GM21447 (cell line): ENCODE measurements around the gene ALS2CL.
"Not testable (repeated sequence)": the region's sequence is repeated elsewhere in the genome, so short reads cannot be mapped to it uniquely, and the experiment has no call there.

ENCODE experiments used
- ATAC-seq: cut with Tn5 transposase; IDR thresholded peaks from one replicate; pipeline ENCODE4 v1.9.1; 2021; ENCODE audit not compliant: unreplicated experiment

The ALS2CL gene, protein sequence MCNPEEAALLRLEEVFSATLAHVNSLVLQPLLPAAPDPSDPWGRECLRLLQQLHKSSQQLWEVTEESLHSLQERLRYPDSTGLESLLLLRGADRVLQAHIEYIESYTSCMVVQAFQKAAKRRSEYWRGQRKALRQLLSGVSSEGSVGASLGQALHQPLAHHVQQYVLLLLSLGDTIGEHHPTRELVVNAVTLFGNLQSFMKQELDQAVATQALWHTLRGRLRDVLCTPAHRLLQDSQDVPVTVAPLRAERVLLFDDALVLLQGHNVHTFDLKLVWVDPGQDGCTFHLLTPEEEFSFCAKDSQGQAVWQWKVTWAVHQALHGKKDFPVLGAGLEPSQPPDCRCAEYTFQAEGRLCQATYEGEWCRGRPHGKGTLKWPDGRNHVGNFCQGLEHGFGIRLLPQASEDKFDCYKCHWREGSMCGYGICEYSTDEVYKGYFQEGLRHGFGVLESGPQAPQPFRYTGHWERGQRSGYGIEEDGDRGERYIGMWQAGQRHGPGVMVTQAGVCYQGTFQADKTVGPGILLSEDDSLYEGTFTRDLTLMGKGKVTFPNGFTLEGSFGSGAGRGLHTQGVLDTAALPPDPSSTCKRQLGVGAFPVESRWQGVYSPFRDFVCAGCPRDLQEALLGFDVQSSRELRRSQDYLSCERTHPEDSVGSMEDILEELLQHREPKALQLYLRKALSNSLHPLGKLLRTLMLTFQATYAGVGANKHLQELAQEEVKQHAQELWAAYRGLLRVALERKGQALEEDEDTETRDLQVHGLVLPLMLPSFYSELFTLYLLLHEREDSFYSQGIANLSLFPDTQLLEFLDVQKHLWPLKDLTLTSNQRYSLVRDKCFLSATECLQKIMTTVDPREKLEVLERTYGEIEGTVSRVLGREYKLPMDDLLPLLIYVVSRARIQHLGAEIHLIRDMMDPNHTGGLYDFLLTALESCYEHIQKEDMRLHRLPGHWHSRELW

GRCh38 chr3:46693038-46693891 lies at the start of gene ALS2CL:
Gene ALS2CL, minus strand, starts transcription at chr3:46693679. Its CDS starts 4,239 bp downstream, at chr3:46689440.
- ATAC-seq = no peak

DNA sequence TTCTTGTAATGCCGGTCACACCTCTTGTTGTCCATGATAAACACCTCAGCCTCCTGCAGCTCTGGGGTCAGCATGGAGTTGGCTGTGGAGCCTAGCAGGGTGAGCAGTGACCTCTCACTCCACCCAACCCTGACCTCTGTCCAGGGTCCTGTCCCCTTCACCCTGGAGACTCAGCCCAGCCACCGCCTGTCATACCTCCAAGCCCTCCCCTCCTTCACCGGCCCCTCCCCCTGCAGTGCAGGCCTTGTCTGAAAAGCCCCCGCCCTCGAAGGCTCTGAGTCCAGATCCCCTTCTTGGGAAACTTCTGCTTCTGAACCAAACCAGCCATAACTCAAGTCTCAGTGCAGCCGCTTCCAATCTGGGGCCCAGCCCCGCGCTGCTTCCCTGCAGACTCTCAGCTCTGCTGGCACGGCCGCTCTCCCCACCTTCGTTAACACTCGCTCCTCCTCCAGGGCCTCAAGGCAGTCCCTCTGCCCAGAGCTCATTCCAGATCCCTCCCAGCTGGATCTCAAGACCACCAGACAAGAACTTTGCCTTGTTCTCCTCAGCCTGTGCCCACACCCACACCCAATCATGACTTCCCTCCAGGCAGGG lies 49.6 kb upstream of the ALS2CL start:
- no peak for ATAC-seq

GRCh38 chr3:46739565-46739964 lies 46.1 kb upstream of the ALS2CL start:
- not testable (repeated sequence) for ATAC-seq

- ATAC-seq = no peak
These were observed 43.9 kb upstream of the ALS2CL start for GRCh38 chr3:46737329-46737731.

- no peak for ATAC-seq
These were observed 42.8 kb upstream of the ALS2CL start for GRCh38 chr3:46736006-46736872.

DNA sequence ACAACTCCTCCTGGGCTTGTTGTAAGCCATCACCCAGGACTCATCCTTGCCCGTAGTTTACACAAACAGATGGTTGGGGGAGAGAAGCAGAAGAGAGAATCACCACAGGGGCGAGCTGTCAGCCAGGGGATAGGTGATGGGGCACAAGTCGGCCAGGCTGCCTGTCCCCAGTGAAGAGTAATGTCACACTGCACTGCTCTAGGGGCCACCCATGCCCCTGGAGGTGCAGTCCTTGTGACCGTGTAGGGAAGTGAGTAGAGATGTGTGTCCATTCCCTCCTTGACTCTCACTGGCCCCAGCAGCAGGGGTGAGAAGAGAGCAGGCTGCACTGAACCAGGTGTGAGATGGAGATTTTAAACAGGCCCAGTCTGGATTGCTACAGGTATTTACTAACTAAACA lies 41.3 kb upstream of the ALS2CL start:
- ATAC-seq = no peak

- ATAC-seq = no peak
These were observed 39.7 kb upstream of the ALS2CL start for GRCh38 chr3:46733026-46733800.

- ATAC-seq = no peak
These were observed 38.3 kb upstream of the ALS2CL start for GRCh38 chr3:46731795-46732194.

DNA sequence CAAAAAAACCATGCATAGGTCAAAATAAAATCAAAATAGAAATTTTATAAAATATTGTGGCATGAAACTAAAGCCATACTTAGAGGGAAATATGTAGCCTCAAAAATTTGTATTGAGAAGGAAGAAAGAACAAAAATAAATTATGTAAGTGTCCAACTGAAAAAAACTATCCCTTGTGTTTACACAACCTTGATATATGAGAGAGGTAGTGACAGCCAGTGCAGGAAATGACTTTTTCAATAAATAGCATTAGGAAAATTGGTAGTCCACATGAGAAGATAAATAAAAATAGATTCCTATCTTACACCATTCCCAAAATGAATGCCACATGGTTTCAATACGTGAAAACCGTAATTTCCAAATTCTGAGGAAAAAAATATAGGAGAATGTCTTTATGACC lies 37.3 kb upstream of the ALS2CL start:
- no peak for ATAC-seq

DNA sequence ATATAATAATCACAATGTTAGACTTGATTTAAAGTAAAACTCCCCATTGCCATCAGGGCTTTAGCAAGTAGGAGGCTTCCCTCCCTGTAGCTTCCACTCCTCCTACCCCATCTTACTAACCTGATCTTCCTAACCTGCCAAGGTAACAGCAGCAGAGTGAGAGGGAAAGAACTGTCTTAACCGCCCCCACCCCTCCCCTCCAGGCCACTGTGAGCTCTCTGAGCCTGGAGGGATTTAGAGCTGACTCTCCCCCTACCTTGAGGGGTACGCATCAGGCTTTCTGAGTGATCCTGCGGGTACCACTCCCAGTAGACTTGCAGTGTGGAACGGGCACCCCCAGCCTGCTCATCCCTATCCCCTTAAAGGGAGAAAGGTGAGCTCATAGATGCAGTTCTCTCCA lies 35.6 kb upstream of the ALS2CL start:
- no peak for ATAC-seq

- ATAC-seq = no peak
These were observed 32.3 kb upstream of the ALS2CL start for GRCh38 chr3:46725621-46726314.

GRCh38 chr3:46724424-46724823 lies 30.9 kb upstream of the ALS2CL start:
- ATAC-seq = no peak

DNA sequence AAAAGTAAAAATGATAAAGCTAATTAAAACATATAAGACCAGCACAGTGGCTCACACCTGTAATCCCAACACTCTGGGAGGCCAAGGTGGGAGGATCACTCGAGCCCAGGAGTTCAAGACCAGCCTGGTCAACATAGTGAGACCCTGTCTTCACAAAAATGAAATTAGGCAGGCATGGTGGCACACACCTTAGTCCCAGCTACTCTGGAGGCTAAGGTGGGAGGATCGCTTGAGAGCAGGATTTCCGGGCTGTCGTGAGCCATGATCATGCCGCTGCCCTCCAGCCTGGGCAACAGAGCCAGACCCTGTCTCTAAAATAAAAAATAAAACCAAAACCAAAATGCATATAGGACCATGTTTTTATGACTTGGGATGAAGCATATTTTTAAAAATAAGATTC lies 29.0 kb upstream of the ALS2CL start:
- no peak for ATAC-seq

GRCh38 chr3:46721009-46721408 lies 27.5 kb upstream of the ALS2CL start:
- no peak for ATAC-seq

GRCh38 chr3:46719735-46720271 lies 26.3 kb upstream of the ALS2CL start:
- no peak for ATAC-seq

GRCh38 chr3:46719044-46719565 lies 25.6 kb upstream of the ALS2CL start:
- no peak for ATAC-seq

- no peak for ATAC-seq
These were observed 24.2 kb upstream of the ALS2CL start, which contains the start of gene PRSS50 for GRCh38 chr3:46717447-46718231. Gene PRSS50, minus strand, starts transcription at chr3:46717869. Its CDS starts 45 bp downstream, at chr3:46717824.
